Effector CD8-positive, alpha-beta T cell (primary cell): Measurements from ENCODE around the gene ACP5.
"Not testable (repeated sequence)": the region's sequence is repeated elsewhere in the genome, so short reads cannot be mapped to it uniquely, and the experiment has no call there.

Experiments used
- DNase-seq: peaks from one replicate; lab custom pipeline; 2025; lab: John Stamatoyannopoulos, UW

ACP5 gene

DNA sequence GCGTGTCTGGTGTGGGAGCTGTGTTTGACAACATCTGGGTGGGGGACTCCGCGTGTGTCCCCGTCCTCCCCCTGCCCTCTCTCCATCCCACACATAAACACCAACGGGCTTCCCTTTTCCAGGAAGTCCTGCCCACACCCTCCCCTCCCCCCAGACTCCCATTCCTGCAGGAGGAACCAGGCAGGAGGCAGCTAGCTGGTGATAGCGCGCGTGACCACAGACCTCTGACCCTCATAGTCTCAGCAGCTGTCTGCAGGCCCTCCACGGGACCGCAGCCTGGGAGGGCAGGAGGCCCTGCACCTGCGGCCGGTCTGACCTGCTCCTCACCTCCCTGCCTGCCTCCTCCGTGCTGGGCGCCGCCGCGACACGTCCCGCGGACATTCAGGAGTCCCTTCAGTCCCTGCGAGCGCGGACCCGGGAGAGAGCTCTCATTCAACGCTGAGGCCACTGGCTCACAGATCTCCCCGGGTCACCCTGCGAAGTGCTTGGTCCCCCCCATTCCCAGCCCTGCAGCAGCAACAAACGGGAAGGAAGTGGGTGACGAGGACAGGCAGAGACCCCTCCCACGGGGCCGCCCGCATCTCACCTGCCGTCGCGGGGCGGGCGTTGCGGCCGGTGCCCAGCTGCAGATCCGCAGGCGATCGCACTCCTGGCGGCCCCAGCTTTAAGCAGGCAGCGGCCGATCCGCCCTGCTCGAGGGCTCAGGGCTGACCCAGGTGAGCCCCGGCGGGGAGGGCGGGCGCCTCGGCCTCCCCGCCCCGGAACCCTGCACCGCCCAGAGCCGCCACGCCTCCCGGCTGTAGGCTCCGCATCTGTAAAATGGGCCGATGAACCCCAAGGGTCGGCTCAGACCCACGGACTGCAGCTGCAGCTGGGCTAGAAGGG, 1.1 kb upstream of the ACP5 start:
- DNase-seq: peak; percentile 8

DNA sequence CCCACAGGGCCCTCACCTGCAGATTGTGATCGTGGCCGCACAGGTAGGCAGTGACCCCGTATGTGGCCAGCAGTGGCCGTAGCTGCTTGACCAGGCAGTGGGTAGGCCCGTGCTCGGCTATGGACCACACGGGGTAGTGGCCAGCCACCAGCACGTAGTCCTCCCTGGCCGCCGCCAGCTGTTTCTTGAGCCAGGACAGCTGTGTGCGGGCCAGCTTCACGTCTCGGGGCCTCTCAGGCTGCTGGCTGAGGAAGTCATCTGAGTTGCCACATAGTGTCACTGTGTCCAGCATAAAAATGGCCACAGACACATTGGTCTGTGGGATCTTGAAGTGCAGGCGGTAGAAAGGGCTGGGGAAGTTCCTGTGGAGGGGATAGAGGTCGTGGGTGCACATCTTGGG, 1.2 kb downstream of the ACP5 start:
- DNase-seq: no peak

DNA sequence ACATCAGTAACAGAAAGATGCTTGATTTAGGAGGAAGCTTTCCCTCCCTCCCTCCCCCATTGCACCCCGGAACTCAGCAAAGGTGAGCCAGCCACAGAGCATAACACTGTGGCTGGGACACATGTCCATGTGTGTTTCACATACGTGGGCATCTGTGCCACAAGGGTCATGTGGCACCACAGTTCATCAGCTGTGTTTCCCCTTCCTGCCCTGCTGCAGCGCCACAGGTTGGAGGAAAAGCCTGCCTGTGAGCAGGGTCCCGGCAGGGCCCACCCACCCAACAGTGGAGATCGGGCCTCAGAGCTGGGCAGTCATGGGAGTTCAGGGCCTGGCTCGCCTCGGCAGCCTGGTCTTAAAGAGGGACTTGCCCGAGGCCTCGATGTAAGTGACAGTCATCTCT, 2.8 kb downstream of the ACP5 start:
- DNase-seq: no peak

DNA sequence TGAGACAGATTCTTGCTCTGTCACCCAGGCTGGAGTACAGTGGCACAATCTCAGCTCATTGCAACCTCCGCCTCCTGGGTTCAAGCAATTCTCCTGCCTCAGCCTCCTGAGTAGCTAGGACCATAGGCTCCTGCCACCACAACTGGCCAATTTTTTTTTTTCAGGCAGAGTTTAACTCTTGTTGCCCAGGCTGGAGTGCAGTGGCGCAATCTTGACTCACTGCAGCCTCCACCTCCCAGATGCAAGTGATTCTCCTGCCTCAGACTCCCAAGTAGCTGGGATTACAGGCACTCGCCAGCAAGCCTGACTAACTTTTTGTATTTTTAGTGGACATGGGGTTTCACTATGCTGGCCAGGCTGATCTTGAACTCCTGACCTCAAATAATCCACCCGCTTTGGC, 3.7 kb downstream of the ACP5 start:
- not testable (repeated sequence) for DNase-seq

DNA sequence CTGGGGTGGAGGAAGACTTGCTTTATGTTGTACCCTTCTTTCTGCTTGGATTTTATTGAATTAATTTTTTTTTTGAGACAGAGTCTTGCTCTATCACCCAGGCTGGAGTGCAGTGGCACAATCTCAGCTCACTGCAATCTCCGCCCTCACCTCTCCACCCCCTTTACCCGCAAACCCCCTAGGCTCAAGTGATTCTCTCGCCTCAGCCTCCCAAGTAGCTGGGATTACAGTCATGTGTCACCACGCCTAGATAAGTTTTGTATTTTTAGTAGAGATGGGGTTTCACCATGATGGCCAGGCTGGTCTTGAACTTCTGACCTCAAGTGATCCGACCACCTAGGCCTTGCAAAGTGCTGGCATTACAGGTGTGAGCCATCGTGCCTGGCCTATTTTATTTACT, 4.1 kb downstream of the ACP5 start:
- not testable (repeated sequence) for DNase-seq

DNA sequence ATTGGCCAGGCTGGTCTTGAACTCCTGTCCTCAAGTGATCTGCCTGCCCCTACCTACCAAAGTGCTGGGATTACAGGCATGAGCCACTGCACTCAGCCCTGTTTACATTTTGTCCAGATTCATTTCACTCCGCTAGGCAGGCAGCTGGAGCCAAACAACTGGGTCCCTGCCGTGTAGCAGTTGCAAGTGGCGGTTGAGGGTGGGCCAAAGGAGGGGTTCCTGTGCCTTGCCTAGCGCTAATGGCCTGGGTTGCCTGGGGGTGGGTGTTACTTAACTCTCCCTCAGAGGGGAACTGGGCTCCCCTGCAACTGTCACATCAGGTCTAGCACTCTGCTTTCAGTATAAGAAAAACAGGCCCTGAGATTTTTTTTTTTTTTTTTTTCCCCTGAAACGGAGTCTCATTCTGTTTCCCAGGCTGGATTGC, 7.4 kb downstream of the ACP5 start:
- no peak for DNase-seq

DNA sequence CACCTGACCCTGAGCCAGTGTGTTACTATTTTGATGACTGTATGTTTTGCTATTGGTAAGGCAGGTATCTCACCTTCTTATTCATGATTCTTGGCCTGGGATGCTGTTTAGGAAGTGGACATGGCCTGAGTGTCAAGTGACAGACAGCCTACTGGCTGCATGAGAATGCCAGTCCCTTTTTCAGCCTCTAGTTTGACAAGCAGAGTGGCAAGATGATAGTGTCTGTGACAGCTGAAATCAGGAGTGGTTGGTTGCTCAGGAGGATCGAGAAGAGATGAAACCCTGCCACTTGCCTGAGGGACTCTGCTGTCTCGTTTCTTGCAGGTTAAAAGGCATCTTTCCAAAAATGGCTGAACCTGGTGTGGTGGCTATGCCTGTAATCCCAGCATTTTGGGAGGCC, 11.3 kb downstream of the ACP5 start:
- DNase-seq: no peak

DNA sequence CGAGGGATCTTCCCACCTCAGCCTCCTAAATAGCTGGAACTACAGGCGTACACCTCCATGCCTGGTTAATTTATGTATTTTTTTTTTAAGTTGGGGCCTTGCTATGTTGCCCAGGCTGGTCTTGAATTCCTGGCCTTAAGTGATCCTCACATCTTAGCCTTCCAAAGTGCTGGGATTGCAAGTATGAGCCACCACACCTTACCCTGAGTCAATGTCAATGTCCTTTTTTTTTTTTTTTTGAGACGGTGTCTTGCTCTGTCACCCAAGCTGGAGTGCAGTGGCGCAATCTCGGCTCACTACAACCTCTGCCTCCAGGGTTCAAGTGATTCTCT, 11.8 kb downstream of the ACP5 start:
- DNase-seq: not testable (repeated sequence)

DNA sequence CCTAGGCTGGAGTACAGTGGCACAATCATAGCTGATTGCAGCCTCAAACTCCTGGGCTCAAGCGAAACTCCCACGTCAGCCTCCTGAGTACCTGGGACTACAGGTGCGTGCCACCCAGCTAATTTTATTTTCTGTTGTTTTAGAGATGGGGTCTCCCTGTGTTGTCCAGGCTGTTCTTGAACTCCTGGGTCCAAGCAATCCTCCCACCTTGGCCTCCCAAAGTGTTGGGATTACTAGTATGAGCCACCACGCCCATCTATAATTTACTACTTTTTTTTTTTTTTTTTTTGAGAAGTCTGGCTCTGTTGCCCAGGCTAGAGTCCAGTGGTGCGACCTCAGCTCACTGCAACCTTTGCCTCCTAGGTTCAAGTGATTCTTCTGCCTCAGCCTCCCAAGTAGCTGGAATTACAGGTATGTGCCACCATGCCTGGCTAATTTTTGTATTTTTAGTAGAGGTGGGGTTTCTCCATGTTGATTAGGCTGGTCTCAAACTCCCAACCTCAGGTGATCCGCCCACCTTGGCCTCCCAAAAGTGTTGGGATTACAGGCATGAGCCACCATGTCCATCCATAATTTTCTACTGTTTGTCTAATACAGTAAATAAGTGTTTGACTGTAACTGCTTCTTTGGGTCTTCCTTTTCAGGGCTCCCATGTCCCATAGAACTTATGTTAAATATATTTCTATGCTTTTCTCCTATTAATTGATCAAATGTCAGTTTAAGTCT, 13.2 kb downstream of the ACP5 start:
- not testable (repeated sequence) for DNase-seq

DNA sequence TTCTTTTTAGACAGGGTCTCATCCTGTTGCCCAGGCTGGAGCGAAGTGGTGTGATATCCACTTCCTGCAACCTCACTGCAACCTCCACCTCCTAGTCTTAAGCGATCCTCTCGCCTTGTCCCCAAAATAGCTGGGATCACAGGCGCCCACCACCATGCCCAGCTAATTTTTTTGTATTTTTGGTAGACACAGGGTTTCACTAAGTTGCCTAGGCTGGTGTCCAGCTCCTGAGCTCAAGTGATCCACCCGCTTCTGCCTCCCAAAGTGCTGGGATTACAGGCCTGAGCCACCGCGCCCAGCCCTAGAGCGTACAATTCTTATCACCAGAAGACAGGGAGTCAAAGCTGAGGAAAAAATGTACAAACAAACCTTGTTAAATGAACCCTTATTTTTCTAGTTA, 13.9 kb downstream of the ACP5 start:
- DNase-seq: no peak

DNA sequence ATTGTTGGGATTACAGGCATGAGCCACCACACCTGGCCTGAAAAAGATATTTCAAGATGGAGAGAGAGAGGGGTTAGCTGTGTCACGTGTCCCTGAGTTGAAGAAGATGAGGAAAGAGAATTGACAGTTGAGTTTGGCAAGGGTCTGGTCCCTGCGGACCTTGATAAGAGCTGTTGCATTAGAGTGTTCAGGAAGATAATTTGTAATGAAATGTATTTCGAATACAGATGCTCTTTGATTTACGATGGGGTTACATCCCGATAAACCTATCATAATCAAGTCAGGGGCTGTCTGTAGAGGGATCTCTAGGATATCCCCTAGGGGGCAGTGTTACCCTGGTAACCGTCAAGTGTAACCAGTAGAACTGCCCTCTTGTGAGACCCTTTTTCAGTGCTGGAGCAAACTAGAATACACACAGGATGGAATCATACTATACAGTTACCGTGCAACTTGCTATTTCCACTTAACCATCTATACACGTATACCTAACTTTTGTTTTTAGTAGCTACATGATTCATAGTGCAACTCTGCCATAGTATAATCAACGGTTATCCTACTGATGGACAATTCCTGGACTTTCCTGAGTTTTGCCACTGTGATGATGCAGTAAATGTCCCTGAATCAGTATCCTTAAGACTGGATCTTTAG, 16.9 kb downstream of the ACP5 start:
- DNase-seq: peak; percentile 42

DNA sequence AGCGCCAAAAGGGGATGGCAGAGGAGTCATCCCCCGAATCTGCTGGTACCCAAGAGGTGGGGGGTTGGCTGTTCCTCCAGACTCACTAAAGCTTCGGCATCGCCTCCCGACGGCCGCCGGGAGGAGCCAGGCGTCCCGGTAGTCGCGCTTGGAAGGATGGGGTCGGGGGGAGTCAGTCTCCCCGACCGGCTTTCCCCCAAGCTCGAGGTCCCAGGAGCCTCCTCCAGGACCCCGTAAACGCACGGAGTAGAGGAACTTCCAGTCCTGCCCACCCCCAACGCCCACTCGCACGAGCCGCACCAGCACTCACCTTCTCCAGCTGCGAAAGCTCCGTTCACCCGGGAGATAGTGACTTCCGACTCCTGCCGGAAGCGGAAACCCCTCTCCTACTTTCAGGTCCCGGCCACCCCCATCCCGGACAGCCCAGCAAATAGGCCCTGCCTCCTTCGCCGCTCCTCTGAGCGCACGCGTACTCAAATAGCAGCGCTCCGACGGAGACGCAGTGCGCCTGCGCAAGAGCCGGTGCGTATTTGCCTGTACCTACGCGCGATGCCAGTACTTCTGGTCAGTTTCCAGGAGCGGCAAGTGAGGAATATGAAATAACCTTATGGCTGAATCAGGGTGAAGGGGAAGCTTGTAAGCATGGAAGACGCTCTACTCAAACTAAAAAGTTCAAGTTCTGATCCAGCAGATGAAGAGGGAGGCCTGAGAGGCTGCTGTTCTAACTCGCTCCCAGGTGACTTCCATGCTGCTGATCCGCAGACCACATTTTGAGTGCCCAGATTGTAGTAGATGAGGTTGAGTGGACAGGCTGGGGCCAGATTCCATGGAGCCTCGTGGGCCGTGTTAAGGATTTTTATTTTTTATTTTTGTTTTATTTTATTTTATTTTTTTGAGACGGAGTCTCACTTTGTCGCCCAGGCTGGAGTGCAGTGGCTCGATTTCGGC, 18.3 kb downstream of the ACP5 start, which contains the start of gene ELOF1:
Gene ELOF1 (minus strand): TSS at position 350 of the 948 bp plus-strand sequence. CDS start 4,883 bp downstream, outside the sequence.
- DNase-seq: peak; percentile 96

DNA sequence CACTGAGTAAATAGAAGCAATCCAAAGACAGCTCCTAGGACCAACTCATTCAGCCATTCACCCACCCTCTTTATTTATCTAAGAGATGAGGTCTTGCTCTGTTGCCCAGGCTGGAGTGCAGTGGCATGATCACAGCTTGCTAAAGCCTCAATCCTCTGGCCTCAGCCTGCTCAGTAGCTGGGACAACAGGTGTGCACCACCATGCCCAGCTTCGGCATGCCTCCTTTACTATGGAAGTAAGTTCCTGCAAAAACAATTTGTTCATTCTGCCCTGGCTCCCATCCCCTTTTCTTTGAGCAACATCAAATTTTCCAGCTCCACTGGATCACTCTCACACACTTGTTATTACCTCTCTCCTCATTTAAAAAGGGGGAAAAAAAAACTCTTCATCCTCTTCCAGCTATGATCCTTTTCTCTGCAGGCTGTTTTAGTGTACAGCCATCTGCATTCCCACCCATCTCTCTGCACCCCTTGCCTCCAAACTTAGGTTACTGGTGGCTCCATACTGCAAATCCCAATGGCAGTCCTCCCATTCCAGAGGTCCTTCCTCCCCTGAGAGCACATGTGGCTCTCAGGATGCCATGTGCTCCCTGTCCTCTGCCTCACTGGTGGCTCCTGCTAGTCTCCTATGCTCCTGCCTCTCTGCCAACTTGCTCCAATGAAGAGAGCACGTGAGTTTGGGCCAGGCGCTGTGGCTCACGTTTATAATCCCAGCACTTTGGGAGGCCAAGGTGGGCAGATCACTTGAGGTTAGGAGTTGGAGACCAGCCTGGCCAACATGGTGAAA, 20.6 kb downstream of the ACP5 start:
- no peak for DNase-seq

DNA sequence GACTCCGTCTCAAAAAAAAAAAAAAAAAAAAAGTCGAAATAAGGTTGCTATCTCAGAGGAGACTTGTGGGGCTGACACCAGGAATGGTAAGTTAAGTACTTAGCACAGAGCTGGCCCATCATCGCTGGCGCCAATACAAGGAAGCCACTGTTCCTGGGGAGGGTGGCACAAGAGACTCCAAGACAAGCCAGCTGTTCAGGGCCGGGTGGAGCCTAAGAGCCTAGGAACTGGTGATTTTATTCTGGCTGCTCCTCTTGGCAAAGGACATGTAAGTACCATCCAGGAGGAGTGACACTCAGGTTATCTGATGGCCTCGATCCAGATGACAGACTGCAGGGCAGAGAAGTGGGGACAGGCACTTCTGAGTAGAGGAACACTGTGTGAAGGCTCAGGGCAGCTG, 22.2 kb downstream of the ACP5 start:
- DNase-seq: no peak

DNA sequence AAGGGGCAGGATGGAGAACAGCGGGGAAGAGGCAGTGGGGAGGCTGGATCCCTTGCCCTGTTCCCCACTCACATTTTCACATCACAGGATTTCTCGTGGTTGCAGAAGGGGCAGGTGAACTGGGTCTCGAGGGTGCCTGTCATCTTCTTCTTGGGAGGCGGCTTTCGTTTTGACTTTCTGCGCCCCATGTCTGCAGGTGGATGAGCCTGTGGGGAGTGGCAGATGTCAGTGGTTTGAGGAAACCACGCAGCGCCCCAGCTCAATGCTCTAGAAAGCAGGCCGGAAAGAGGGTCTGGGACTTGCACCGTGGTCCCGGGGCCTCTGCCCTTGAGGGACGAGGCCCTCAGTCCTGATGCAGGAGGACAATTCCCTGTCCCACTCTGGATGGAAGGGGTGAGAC, 23.3 kb downstream of the ACP5 start:
- DNase-seq: no peak

DNA sequence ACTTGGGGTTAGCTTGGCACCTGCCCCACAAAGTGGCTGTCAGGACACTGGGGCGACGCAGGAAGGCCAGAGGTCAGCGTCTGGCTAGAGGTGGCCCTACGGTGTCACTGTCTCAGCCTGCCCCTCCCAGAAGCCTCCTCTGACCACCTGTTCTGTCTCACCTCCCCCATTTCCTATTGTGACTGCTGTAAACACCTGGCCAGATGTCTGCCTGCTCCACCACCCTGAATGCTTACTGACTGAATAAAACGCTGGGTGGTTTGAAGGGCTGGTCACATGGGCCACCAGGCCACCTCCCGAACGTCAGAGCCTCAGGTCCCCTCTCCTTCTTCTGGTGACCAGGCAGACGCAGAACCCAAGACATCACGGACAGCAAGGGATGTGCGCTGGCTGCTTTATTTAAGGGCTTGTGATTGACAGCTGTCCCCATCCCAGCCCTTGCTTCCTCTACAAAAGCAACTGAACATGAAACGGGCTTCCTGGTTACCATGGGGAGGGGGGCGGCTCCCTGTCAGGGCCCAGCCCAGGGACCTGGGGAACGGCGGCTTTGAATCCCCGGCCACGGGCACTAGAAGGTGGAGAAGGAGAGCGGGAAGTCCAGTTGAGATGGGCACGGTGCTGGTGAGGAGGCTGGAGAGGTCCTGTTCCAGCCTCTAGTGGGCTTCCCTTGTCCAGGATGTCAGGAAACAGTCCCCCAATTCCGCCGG, 24.6 kb downstream of the ACP5 start:
- DNase-seq: no peak

DNA sequence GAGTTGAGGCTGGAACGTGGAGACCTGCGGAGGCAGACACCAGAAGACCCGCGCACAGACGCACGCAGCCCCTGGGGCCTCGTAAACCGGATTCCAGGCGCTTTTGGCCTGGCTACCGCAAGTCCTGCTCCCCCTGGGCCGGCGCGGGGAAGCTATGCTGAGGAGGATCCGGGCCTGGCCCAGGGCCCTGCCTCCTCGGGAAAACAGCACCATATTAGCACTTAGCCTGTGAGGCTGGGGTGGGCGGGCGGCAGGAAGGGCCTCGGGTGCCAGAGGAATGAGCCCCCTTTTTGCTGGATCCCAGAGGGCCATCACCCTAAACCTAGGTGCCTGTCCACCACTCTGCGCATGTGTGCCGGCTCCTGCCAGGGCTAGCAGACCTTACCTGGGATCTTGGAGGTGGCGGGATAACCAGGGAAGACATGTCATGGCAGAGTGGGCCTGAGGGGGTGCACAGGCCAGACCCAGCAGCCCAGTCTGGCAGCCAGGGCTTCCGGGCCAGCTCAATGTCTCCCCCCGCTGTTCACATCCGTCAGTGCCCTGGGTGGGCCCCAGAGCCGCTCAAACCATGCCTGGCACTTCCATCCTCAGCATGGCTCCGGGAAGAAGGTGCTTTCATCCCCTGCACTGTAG, 25.7 kb downstream of the ACP5 start:
- DNase-seq: no peak

DNA sequence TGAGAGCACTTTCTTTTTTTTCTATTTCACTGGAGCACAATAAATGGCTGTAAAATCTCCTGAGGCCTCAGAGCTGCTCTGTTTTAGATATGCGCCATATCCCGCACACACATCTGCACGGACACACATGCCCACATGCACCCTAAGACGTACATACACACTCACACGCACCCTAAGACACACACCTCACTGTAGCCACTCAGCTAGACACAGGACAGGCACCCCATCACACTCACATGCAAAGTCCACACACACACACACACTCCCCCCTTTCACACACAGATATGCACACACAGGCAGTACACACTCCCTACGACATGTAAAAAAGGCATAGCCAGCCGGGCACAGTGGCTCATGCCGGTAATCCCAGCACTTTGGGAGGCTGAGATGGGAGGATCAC, 27.2 kb downstream of the ACP5 start:
- DNase-seq: no peak

DNA sequence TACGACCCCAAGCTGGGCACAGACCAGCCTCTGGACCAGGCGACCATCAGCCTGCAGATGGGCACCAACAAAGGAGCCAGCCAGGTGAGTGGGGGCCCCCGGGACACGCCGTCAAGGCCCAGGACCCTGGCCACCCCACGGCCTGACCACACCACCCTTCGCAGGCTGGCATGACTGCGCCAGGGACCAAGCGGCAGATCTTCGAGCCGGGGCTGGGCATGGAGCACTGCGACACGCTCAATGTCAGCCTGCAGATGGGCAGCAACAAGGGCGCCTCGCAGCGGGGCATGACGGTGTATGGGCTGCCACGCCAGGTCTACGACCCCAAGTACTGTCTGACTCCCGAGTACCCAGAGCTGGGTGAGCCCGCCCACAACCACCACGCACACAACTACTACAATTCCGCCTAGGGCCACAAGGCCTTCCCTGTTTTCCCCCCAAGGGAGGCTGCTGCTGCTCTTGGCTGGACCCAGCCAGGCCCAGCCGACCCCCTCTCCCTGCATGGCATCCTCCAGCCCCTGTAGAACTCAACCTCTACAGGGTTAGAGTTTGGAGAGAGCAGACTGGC, 28.0 kb downstream of the ACP5 start:
- no peak for DNase-seq
